Neural cell (in vitro differentiated cells): ENCODE data around the gene GCFC2.

Experiments used
- EP300 ChIP-seq: fragments of 450-650 bp; conservative IDR thresholded peaks from 2 replicates; pipeline ENCODE4 v1.6.1; 2014; ENCODE audit warnings: antibody characterized with exemption, mild to moderate bottlenecking, moderate library complexity; ENCODE audit not compliant: poor library complexity, severe bottlenecking
- RAD21 ChIP-seq: fragments of 450-650 bp; conservative IDR thresholded peaks from 2 replicates; pipeline ENCODE4 v1.6.1; 2014; ENCODE audit warnings: antibody characterized with exemption, mild to moderate bottlenecking, moderate library complexity
- TAF1 ChIP-seq: IDR thresholded peaks from 2 replicates; pipeline ENCODE4 v1.6.1; 2012; ENCODE audit warnings: low read depth
- TF ChIP-seq, protein P1 (sequence below): fragments of 450-650 bp; IDR thresholded peaks from 2 replicates; pipeline ENCODE4 v1.5.1; 2014; ENCODE audit warnings: antibody characterized with exemption, mild to moderate bottlenecking, moderate library complexity; ENCODE audit not compliant: poor library complexity, severe bottlenecking

DNA sequence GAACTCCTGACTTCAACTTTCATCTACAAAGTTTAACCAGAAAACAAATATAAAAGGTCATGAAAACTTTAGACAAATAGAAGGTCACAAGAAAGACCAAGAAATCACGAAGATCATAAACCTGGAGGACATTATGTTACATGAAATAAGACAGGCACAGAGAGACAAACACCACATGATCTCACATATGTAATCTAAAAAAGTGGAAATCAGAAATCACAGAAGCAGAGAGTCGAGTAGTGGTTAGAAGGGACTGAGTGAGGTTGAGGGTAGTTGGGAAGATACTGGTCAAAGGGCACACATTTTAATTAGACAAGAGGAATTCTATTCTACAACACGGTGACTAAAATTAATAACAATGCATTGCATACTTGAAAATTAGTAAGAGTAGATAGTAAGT lies 1.4 kb downstream of the GCFC2 start:
- TF ChIP-seq, protein P1, sequence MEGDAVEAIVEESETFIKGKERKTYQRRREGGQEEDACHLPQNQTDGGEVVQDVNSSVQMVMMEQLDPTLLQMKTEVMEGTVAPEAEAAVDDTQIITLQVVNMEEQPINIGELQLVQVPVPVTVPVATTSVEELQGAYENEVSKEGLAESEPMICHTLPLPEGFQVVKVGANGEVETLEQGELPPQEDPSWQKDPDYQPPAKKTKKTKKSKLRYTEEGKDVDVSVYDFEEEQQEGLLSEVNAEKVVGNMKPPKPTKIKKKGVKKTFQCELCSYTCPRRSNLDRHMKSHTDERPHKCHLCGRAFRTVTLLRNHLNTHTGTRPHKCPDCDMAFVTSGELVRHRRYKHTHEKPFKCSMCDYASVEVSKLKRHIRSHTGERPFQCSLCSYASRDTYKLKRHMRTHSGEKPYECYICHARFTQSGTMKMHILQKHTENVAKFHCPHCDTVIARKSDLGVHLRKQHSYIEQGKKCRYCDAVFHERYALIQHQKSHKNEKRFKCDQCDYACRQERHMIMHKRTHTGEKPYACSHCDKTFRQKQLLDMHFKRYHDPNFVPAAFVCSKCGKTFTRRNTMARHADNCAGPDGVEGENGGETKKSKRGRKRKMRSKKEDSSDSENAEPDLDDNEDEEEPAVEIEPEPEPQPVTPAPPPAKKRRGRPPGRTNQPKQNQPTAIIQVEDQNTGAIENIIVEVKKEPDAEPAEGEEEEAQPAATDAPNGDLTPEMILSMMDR, result no peak
- TF ChIP-seq EP300 (no peak), TAF1 (no peak), RAD21 (no peak)
